Sigmoid colon (tissue), 7 donors: Measurements from ENCODE around the gene RAPGEF2. TPM values are rescaled to one million over a fixed set of nuclear protein-coding genes. Genes with fewer than 3 reads are reported as not detected.
A peak's percentile ranks its signal among the peaks of the same experiment; 100 is the strongest.

Experiments
- DNase-seq: peaks from one replicate; pipeline ENCODE4 v3.0.0-alpha.2; 2019
- H3K27ac ChIP-seq, 4 donors: fragments of 200-600 bp; sonication (generic); one replicate each; pipeline ENCODE4 v1.5.1; 2016 to 2019; ENCODE audit warnings: mild to moderate bottlenecking in 1 of 4
- H3K27me3 ChIP-seq, 3 donors: fragments of 200-600 bp; sonication (generic); one replicate each; pipeline ENCODE4 v1.5.1; 2019; ENCODE audit warnings: mild to moderate bottlenecking in 1 of 3
- H3K36me3 ChIP-seq, 4 donors: fragments of 200-600 bp; sonication (generic); one replicate each; pipeline ENCODE4 v1.5.1; 2016 to 2019
- H3K4me1 ChIP-seq, 4 donors: fragments of 200-600 bp; sonication (generic); one replicate each; pipeline ENCODE4 v1.5.1; 2017 to 2019
- H3K4me3 ChIP-seq, 4 donors: fragments of 200-600 bp; sonication (generic); one replicate each; pipeline ENCODE4 v1.5.1; 2017 to 2019; ENCODE audit warnings: mild to moderate bottlenecking in 2 of 4, moderate library complexity in 1 of 4
- H3K9me3 ChIP-seq, 4 donors: fragments of 200-600 bp in 3 of 4; sonication (generic) in 3 of 4; one replicate each; pipeline versions ENCODE4 v1.5.1 to v1.6.1; 2013 to 2019
- EP300 ChIP-seq, 4 donors: sonication (generic); formaldehyde crosslinking; IDR thresholded peaks; one replicate each; pipeline ENCODE4 v1.6.1; 2017; ENCODE audit warnings: antibody characterized with exemption in 4 of 4
- POLR2A ChIP-seq, 2 donors: fragments of 450-650 bp; IDR thresholded peaks; one replicate each; pipeline ENCODE4 v1.6.1; 2016; ENCODE audit warnings: antibody characterized with exemption in 2 of 2, mild to moderate bottlenecking in 2 of 2, moderate library complexity in 2 of 2
- POLR2AphosphoS5 ChIP-seq, 4 donors: sonication (generic); formaldehyde crosslinking; IDR thresholded peaks; one replicate each; pipeline ENCODE4 v1.6.1; 2017; ENCODE audit warnings: antibody characterized with exemption in 4 of 4
- WGBS, 2 donors: extraction: QIAGEN DNeasy Blood & Tissue Kit; methylation state at CpG; one replicate each; pipeline ENCODE4 v1.1.7; 2013; 5-methylcytosine and 5-hydroxymethylcytosine counted together
- intact Hi-C: fragments of 100-400 bp; cut with DNase I; formaldehyde crosslinking; loops from one replicate; pipeline ENCODE4 v1.15.1; 2023
- polyA plus RNA-seq, 3 donors: library from polyadenylated mRNA; stranded (reverse); fragments of 200-250 nt; gene quantifications; one replicate each; pipeline ENCODE4 v1.2.3, GENCODE V29; 2013
- total RNA-seq, 4 donors: library from RNA; depleted of rRNA; stranded (reverse); fragments of >200 nt; gene quantifications; one replicate each; pipeline ENCODE4 v1.1.0, GENCODE V29; 2016
- TF ChIP-seq, protein P1 (sequence below), 4 experiments: fragments of 450-650 bp in 3 of 4; fragments of 200-600 bp in 1 of 4; IDR thresholded peaks; one replicate each; pipeline ENCODE4 v1.5.1; 2016 to 2019; ENCODE audit warnings: antibody characterized with exemption in 4 of 4, mild to moderate bottlenecking in 3 of 4, moderate library complexity in 2 of 4
- donor health status: healthy with polysubstance abuse.
- donor health status: Bipolar disorder and iron deficiency.
- donor health status: healthy.

RAPGEF2 gene, protein sequence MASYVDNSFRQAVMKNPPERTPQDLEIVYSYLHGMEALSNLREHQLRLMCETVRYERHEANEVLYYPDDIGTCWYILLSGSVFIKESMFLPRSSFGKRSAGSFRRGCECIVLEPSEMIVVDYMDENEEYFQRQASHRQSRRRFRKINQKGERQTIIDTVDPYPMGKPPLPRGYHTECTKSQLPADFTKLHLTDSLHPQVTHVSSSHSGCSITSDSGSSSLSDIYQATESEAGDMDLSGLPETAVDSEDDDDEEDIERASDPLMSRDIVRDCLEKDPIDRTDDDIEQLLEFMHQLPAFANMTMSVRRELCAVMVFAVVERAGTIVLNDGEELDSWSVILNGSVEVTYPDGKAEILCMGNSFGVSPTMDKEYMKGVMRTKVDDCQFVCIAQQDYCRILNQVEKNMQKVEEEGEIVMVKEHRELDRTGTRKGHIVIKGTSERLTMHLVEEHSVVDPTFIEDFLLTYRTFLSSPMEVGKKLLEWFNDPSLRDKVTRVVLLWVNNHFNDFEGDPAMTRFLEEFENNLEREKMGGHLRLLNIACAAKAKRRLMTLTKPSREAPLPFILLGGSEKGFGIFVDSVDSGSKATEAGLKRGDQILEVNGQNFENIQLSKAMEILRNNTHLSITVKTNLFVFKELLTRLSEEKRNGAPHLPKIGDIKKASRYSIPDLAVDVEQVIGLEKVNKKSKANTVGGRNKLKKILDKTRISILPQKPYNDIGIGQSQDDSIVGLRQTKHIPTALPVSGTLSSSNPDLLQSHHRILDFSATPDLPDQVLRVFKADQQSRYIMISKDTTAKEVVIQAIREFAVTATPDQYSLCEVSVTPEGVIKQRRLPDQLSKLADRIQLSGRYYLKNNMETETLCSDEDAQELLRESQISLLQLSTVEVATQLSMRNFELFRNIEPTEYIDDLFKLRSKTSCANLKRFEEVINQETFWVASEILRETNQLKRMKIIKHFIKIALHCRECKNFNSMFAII (N-terminal part only)
- total RNA-seq (10 to 100 TPM; 34.2 to 63.1 (median 55.9) TPM), polyA plus RNA-seq (10 to 100 TPM in 2 of 3 donors, 1 to 10 TPM in 1; 7.8 to 18.5 (median 10.7) TPM)

DNA sequence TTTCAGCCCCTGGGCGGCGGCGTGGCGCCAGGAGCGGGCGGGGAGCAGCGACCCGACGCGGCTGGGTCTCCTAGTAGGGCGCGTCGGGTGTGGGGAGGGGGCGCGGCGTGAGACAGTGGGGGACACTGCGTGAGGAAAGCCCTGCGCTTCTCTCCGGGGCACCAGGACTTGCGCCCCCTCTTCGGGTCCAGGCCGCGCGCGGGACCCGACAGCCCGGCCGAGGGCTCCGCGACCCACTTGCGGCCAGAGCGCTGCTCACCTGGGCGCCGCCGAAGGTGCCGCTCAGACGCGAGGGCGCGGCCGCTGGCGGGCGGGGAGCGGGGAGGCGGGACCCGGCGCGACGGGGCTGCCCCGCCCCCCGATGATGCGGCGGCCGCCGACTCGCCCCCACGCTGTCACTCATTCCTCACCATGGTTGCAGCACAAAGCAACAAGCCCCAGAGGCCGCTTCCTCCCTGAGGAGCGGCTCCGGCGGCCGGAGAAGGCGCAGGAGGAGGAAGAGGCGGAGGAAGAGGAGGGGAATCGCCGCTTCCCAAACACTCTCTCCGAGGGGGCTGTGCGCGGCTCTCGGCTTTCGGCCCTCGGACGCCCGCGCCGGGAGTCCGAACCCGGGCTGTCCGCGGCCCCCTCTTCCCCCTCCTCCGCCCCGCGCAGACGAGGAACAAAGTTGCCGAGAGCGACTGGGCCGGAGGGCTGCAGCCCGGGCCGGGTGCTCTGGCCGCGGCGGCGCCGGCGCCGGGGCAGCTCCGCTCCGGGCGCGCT lies at the start of gene RAPGEF2:
TSS of gene RAPGEF2 (plus strand) at position 458 of the 762 bp plus-strand sequence. CDS start 1,084 bp downstream, outside the sequence.
- TF ChIP-seq, protein P1, sequence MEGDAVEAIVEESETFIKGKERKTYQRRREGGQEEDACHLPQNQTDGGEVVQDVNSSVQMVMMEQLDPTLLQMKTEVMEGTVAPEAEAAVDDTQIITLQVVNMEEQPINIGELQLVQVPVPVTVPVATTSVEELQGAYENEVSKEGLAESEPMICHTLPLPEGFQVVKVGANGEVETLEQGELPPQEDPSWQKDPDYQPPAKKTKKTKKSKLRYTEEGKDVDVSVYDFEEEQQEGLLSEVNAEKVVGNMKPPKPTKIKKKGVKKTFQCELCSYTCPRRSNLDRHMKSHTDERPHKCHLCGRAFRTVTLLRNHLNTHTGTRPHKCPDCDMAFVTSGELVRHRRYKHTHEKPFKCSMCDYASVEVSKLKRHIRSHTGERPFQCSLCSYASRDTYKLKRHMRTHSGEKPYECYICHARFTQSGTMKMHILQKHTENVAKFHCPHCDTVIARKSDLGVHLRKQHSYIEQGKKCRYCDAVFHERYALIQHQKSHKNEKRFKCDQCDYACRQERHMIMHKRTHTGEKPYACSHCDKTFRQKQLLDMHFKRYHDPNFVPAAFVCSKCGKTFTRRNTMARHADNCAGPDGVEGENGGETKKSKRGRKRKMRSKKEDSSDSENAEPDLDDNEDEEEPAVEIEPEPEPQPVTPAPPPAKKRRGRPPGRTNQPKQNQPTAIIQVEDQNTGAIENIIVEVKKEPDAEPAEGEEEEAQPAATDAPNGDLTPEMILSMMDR (IDR thresholded peaks at IDR 0.05), result no peak
- TF ChIP-seq EP300 (IDR thresholded peaks at IDR 0.05) (peak in 1 of 4 donors; percentile 10), POLR2A (IDR thresholded peaks at IDR 0.05) (peak; percentile 76 to 92), POLR2AphosphoS5 (IDR thresholded peaks at IDR 0.05) (peak; percentile 97 to 99 (median 98))
- intact Hi-C loops, result loop anchor here (1.0 to 5.0 kb wide), 4 partner anchors 56 to 246 kb away; no protein-coding TSS in a partner anchor
- H3K36me3 ChIP-seq, result no peaks in the 10 kb centered on the region
- peak; percentile 96 for DNase-seq
- H3K4me1 ChIP-seq, result peaks cover 0 to 37% (median 32%) of the 10 kb centered on the region in 4 donors
- no peaks in the 10 kb centered on the region for H3K9me3 ChIP-seq
- H3K27me3 ChIP-seq, result no peaks in the 10 kb centered on the region
- H3K27ac ChIP-seq, result peak within 1 kb of the TSS; percentile 97 to 98 (median 98)
- 0 to 1% methylated on average over 100 of the region's 100 CpGs for WGBS, 2 donors
- H3K4me3 ChIP-seq, result peak within 1 kb of the TSS; percentile 84 to 98 (median 95)

DNA sequence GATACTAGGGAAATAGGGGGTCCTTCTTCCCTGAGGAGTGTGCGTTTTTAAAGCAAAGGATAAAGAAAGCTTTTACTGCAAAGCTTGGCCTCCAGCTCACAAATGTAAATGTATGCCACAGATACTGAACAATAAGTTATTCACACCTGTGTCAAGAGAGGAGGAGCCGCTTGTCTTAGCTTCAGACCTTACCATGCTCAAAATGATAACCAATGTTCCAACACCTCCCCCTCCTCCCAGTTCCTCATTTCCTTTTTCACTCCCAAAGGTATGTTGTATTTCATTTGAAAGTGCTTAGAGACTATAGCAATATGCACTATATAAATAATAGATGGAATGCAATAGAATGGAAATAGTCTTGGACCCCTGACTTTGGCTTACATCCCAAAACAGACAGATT lies 47.0 kb upstream of the RAPGEF2 start:
- DNase-seq, result no peak
- no peak overlapping the region for H3K4me3 ChIP-seq
- WGBS, 2 donors, result 85 to 95% methylated on average over 2 of the region's 2 CpGs
- no peaks in the 10 kb centered on the region for H3K27me3 ChIP-seq
- no peaks in the 10 kb centered on the region for H3K9me3 ChIP-seq
- H3K27ac ChIP-seq, result no peak overlapping the region
- intact Hi-C loops, result no loop called here
- no peak for TF ChIP-seq EP300 (IDR thresholded peaks at IDR 0.05)
- TF ChIP-seq POLR2A (IDR thresholded peaks at IDR 0.05), result no peak
- TF ChIP-seq, protein P1 (IDR thresholded peaks at IDR 0.05), result no peak
- no peak for TF ChIP-seq POLR2AphosphoS5 (IDR thresholded peaks at IDR 0.05)
- no peaks in the 10 kb centered on the region for H3K36me3 ChIP-seq
- H3K4me1 ChIP-seq, result peaks cover 0 to 13% (median 0%) of the 10 kb centered on the region in 4 donors

- H3K36me3 ChIP-seq, result no peaks in the 10 kb centered on the region
- H3K9me3 ChIP-seq, result no peaks in the 10 kb centered on the region
- no peaks in the 10 kb centered on the region for H3K27me3 ChIP-seq
- 76 to 88% methylated on average over 3 of the region's 3 CpGs for WGBS, 2 donors
- DNase-seq, result no peak
- no peak overlapping the region for H3K27ac ChIP-seq
- no peaks in the 10 kb centered on the region for H3K4me1 ChIP-seq
- intact Hi-C loops, result no loop called here
- TF ChIP-seq POLR2AphosphoS5 (IDR thresholded peaks at IDR 0.05), result no peak
- TF ChIP-seq, protein P1 (IDR thresholded peaks at IDR 0.05), result no peak
- TF ChIP-seq POLR2A (IDR thresholded peaks at IDR 0.05), result no peak
- TF ChIP-seq EP300 (IDR thresholded peaks at IDR 0.05), result no peak
- H3K4me3 ChIP-seq, result no peak overlapping the region
Observed at GRCh38 chr4:159060161-159060560, 42.7 kb upstream of the RAPGEF2 start.

DNA sequence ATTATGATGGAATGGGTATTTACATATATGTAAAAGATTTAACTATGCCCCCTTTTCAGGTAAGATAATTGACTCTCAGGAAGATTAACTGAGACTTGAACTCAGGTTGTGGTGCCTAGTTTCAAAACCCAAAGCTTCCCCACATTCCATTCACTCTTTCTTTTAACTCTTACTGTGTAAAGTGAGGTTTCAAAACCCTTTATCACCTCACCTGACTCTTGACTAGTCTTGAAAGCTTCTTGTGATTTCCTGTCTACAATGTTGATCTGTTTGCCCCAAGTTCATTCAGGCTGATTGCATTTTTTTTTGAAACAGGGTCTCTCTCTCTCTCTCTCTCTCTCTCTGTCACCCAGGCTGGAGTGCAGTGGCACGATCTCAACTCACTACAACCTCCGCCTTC lies 40.5 kb upstream of the RAPGEF2 start:
- H3K27ac ChIP-seq, result no peak overlapping the region
- intact Hi-C loops, result no loop called here
- DNase-seq, result no peak
- no peaks in the 10 kb centered on the region for H3K27me3 ChIP-seq
- H3K4me1 ChIP-seq, result no peaks in the 10 kb centered on the region
- no peak for TF ChIP-seq POLR2AphosphoS5 (IDR thresholded peaks at IDR 0.05)
- no peak overlapping the region for H3K4me3 ChIP-seq
- H3K9me3 ChIP-seq, result no peaks in the 10 kb centered on the region
- no peaks in the 10 kb centered on the region for H3K36me3 ChIP-seq
- WGBS, 2 donors, result 78 to 81% methylated on average over 2 of the region's 2 CpGs
